HG03342 (cell line): ENCODE measurements around the gene GRAMD1B.
"Not testable (repeated sequence)": the region's sequence is repeated elsewhere in the genome, so short reads cannot be mapped to it uniquely, and the experiment has no call there.

Source experiments
- ATAC-seq: cut with Tn5 transposase; IDR thresholded peaks from one replicate; pipeline ENCODE4 v1.9.1; 2021; ENCODE audit warnings: mild to moderate bottlenecking, moderate library complexity; ENCODE audit not compliant: unreplicated experiment

GRAMD1B gene

GRCh38 chr11:123562158-123562557 lies 132.1 kb downstream of the GRAMD1B start:
- no peak for ATAC-seq

- no peak for ATAC-seq
Observed at GRCh38 chr11:123562829-123563228, 132.8 kb downstream of the GRAMD1B start.

GRCh38 chr11:123564221-123564620 lies 134.2 kb downstream of the GRAMD1B start:
- no peak for ATAC-seq

- ATAC-seq = no peak
Observed at GRCh38 chr11:123566852-123567251, 136.8 kb downstream of the GRAMD1B start.

- no peak for ATAC-seq
Observed at GRCh38 chr11:123567466-123567865, 137.4 kb downstream of the GRAMD1B start.

GRCh38 chr11:123568367-123568870 lies 138.3 kb downstream of the GRAMD1B start:
- no peak for ATAC-seq

GRCh38 chr11:123569393-123569792 lies 139.3 kb downstream of the GRAMD1B start:
- ATAC-seq = no peak

GRCh38 chr11:123570939-123571580 lies 141.0 kb downstream of the GRAMD1B start:
- ATAC-seq = no peak

- not testable (repeated sequence) for ATAC-seq
Observed at GRCh38 chr11:123572791-123573190, 142.7 kb downstream of the GRAMD1B start.

GRCh38 chr11:123573286-123573685 lies 143.2 kb downstream of the GRAMD1B start:
- ATAC-seq = no peak

GRCh38 chr11:123575441-123575840 lies 145.4 kb downstream of the GRAMD1B start:
- no peak for ATAC-seq

- no peak for ATAC-seq
Observed at GRCh38 chr11:123576082-123576481, 146.0 kb downstream of the GRAMD1B start.

GRCh38 chr11:123576501-123576900 lies 146.4 kb downstream of the GRAMD1B start:
- no peak for ATAC-seq

GRCh38 chr11:123577081-123577598 lies 147.1 kb downstream of the GRAMD1B start:
- ATAC-seq = peak; percentile 66

- no peak for ATAC-seq
Observed at GRCh38 chr11:123578778-123579481, 148.9 kb downstream of the GRAMD1B start.

GRCh38 chr11:123579482-123579812 lies 149.4 kb downstream of the GRAMD1B start:
- no peak for ATAC-seq

GRCh38 chr11:123580137-123580536 lies 150.1 kb downstream of the GRAMD1B start:
- no peak for ATAC-seq

- peak; percentile 88 for ATAC-seq
Observed at GRCh38 chr11:123580557-123581275, 150.6 kb downstream of the GRAMD1B start.

- ATAC-seq = no peak
Observed at GRCh38 chr11:123581651-123582399, 151.8 kb downstream of the GRAMD1B start.

- ATAC-seq = no peak
Observed at GRCh38 chr11:123582992-123583504, 153.0 kb downstream of the GRAMD1B start.

- no peak for ATAC-seq
Observed at GRCh38 chr11:123584186-123584585, 154.1 kb downstream of the GRAMD1B start.
